Hepatocyte (in vitro differentiated cells): ENCODE measurements around the gene IMMP2L. TPM values are rescaled to one million over a fixed set of nuclear protein-coding genes. Genes with fewer than 3 reads are reported as not detected.

Experiments
- DNase-seq: peaks from one replicate; pipeline ENCODE4 v3.0.0-alpha.2; 2016; ENCODE audit warnings: low spot score
- H2AFZ ChIP-seq: fragments of 200-600 bp; sonication (generic); 2 replicates; pipeline ENCODE4 v1.6.0; 2016; ENCODE audit warnings: antibody characterized with exemption, mild to moderate bottlenecking
- H3K27ac ChIP-seq: fragments of 200-600 bp; sonication (generic); 2 replicates; pipeline ENCODE4 v1.5.1; 2016; ENCODE audit warnings: mild to moderate bottlenecking
- H3K27me3 ChIP-seq: fragments of 200-600 bp; sonication (generic); 2 replicates; pipeline ENCODE4 v1.6.1; 2016
- H3K36me3 ChIP-seq: fragments of 200-600 bp; sonication (generic); replicated peaks from 2 replicates; pipeline ENCODE4 v1.5.1; 2016; ENCODE audit warnings: low read depth; ENCODE audit not compliant: insufficient read depth
- H3K4me1 ChIP-seq: fragments of 200-600 bp; sonication (generic); 2 replicates; pipeline ENCODE4 v1.5.1; 2016; ENCODE audit warnings: mild to moderate bottlenecking, moderate library complexity; ENCODE audit not compliant: insufficient read depth
- H3K4me2 ChIP-seq: fragments of 200-600 bp; sonication (generic); 2 replicates; pipeline ENCODE4 v1.6.0; 2016
- H3K4me3 ChIP-seq: fragments of 200-600 bp; sonication (generic); 2 replicates; pipeline ENCODE4 v1.5.1; 2016; ENCODE audit warnings: mild to moderate bottlenecking
- H3K79me2 ChIP-seq: fragments of 200-600 bp; sonication (generic); 2 replicates; pipeline ENCODE4 v1.6.0; 2017; ENCODE audit warnings: mild to moderate bottlenecking
- H3K9me2 ChIP-seq: fragments of 200-600 bp; sonication (generic); replicated peaks from 2 replicates; pipeline ENCODE4 v1.6.0; 2017; ENCODE audit warnings: mild to moderate bottlenecking; ENCODE audit not compliant: insufficient read depth
- H3K9me3 ChIP-seq: fragments of 200-600 bp; sonication (generic); 2 replicates; pipeline ENCODE4 v1.5.1; 2016; ENCODE audit warnings: low read depth, mild to moderate bottlenecking
- H4K20me1 ChIP-seq: fragments of 200-600 bp; sonication (generic); 2 replicates; pipeline ENCODE4 v1.6.0; 2016; ENCODE audit warnings: mild to moderate bottlenecking; ENCODE audit not compliant: insufficient read depth, poor library complexity, severe bottlenecking
- CTCF ChIP-seq: fragments of 200-600 bp; sonication (generic); IDR thresholded peaks from 2 replicates; pipeline ENCODE4 v1.5.1; 2016; ENCODE audit warnings: antibody characterized with exemption, mild to moderate bottlenecking; ENCODE audit not compliant: poor library complexity
- EZH2 ChIP-seq: fragments of 200-600 bp; sonication (generic); IDR thresholded peaks from 2 replicates; pipeline ENCODE4 v1.6.1; 2016; ENCODE audit warnings: antibody characterized with exemption, mild to moderate bottlenecking, borderline replicate concordance
- EZH2phosphoT487 ChIP-seq: fragments of 200-600 bp; sonication (generic); IDR thresholded peaks from one replicate; pipeline ENCODE4 v1.6.1; 2018; ENCODE audit warnings: antibody characterized with exemption, mild to moderate bottlenecking, low read depth, moderate library complexity; ENCODE audit not compliant: unreplicated experiment, severe bottlenecking
- WGBS: methylation state at CpG from one replicate; pipeline ENCODE4 v1.1.6; 2016; ENCODE audit warnings: low lambda C conversion rate; ENCODE audit errors: missing lambda C conversion rate; 5-methylcytosine and 5-hydroxymethylcytosine counted together
- polyA plus RNA-seq: library from polyadenylated mRNA; unstranded; fragments of >200 nt; fragmentation: Nextera tagmentation; extraction: Ambion mirVana; gene quantifications from 2 replicates; pipeline ENCODE4 v1.2.1, GENCODE V29; 2016
- total RNA-seq: library from RNA; depleted of rRNA; stranded (reverse); fragments of >200 nt; gene quantifications from 2 replicates; pipeline ENCODE4 v1.2.3, GENCODE V29; 2014

Gene IMMP2L
- total and polyA plus RNA-seq, 2 experiments from 2014 or later: 13.3 to 17.6 TPM

- Histone ChIP-seq H3K9me2 (no peaks in the 10 kb centered on the region), H3K4me3 (no peak overlapping the region), H2AFZ (no peak overlapping the region), H3K79me2 (no peaks in the 10 kb centered on the region), H3K4me1 (no peaks in the 10 kb centered on the region), H3K9me3 (no peaks in the 10 kb centered on the region), H3K27me3 (no peaks in the 10 kb centered on the region), H4K20me1 (no peaks in the 10 kb centered on the region), H3K36me3 (no peaks in the 10 kb centered on the region), H3K27ac (no peak overlapping the region), H3K4me2 (no peak overlapping the region)
- 86% methylated on average over 4 of the region's 4 CpGs for WGBS
- DNase-seq: no peak
- no peak for TF ChIP-seq EZH2phosphoT487
- no peak for TF ChIP-seq CTCF
- no peak for TF ChIP-seq EZH2
These were observed 656.3 kb downstream of the IMMP2L start for GRCh38 chr7:110905773-110906566.

GRCh38 chr7:110898516-110898915 lies 663.8 kb downstream of the IMMP2L start:
- Histone ChIP-seq H3K9me3 (no peaks in the 10 kb centered on the region), H3K4me2 (no peak overlapping the region), H3K36me3 (no peaks in the 10 kb centered on the region), H3K4me3 (no peak overlapping the region), H4K20me1 (no peaks in the 10 kb centered on the region), H3K9me2 (no peaks in the 10 kb centered on the region), H3K4me1 (no peaks in the 10 kb centered on the region), H3K27me3 (no peaks in the 10 kb centered on the region), H3K27ac (no peak overlapping the region), H2AFZ (no peak overlapping the region), H3K79me2 (no peaks in the 10 kb centered on the region)
- DNase-seq: no peak
- TF ChIP-seq EZH2phosphoT487: no peak
- TF ChIP-seq CTCF: no peak
- no peak for TF ChIP-seq EZH2

GRCh38 chr7:110897538-110897937 lies 664.8 kb downstream of the IMMP2L start:
- no peaks in the 10 kb centered on the region for H3K36me3 ChIP-seq
- H2AFZ ChIP-seq: no peak overlapping the region
- H3K27me3 ChIP-seq: no peaks in the 10 kb centered on the region
- no peaks in the 10 kb centered on the region for H3K4me1 ChIP-seq
- no peaks in the 10 kb centered on the region for H3K79me2 ChIP-seq
- no peak for DNase-seq
- TF ChIP-seq EZH2phosphoT487: no peak
- no peak overlapping the region for H3K4me2 ChIP-seq
- no peaks in the 10 kb centered on the region for H3K9me2 ChIP-seq
- H3K9me3 ChIP-seq: no peaks in the 10 kb centered on the region
- H3K4me3 ChIP-seq: no peak overlapping the region
- no peak overlapping the region for H3K27ac ChIP-seq
- 86% methylated on average over 1 of the region's 1 CpG for WGBS
- H4K20me1 ChIP-seq: no peaks in the 10 kb centered on the region

GRCh38 chr7:110894111-110894510 lies 668.2 kb downstream of the IMMP2L start:
- DNase-seq: no peak
- no peak for TF ChIP-seq EZH2phosphoT487
- no peak for TF ChIP-seq CTCF
- no peak for TF ChIP-seq EZH2
- H3K79me2 ChIP-seq: no peaks in the 10 kb centered on the region
- H3K4me3 ChIP-seq: no peak overlapping the region
- H3K36me3 ChIP-seq: no peaks in the 10 kb centered on the region
- H3K4me2 ChIP-seq: no peak overlapping the region
- no peaks in the 10 kb centered on the region for H3K4me1 ChIP-seq
- H4K20me1 ChIP-seq: no peaks in the 10 kb centered on the region
- H3K9me2 ChIP-seq: no peaks in the 10 kb centered on the region
- no peaks in the 10 kb centered on the region for H3K9me3 ChIP-seq
- H2AFZ ChIP-seq: no peak overlapping the region
- 100% methylated on average over 1 of the region's 1 CpG for WGBS
- no peaks in the 10 kb centered on the region for H3K27me3 ChIP-seq
- H3K27ac ChIP-seq: no peak overlapping the region
